Measurements from ENCODE around the gene BATF3. TPM values are rescaled to one million over a fixed set of nuclear protein-coding genes. Genes with fewer than 3 reads are reported as not detected.

BATF3 gene
- total and polyA plus RNA-seq, 9 of the 15 experiments (the other 6 are each of a cell fraction or from before 2014, with no cell fraction given): 0.40 to 3.8 (median 2.0) TPM

DNA sequence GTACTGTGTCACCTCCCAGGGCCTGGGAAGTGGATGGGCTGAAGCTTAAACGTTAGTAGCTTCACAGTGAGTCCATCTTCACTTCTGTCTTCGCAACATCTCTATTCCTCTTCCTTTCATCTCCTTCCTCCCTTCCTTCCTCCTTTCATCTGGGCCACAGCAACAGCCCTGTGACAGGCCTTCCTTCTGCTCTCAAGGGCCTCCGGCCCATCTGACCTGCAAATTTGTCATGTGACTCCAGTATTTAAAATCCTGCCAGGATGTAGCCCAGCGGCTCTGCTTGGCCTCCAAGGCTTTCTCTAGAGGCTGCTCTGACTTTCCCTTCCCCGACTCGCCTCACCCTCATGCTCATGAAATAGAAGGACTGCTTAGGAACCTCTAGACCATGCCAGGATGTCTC, 10.9 kb upstream of the BATF3 start:
- ATAC-seq (peak; percentile 53), DNase-seq (ENCODE audit: extremely low read depth in 1 of 4, low spot score in 3 of 4) (no peak), FAIRE-seq (no peak)
- Histone ChIP-seq H3K4me2 (ENCODE audit: insufficient read depth, low read length) (no peak overlapping the region), H3K36me3 (ENCODE audit: control insufficient read depth, insufficient read depth, low read length) (no peaks in the 10 kb centered on the region), H3K4me1 (replicated peaks in 1 of 2; ENCODE audit: control insufficient read depth in 2 of 2, insufficient read depth in 2 of 2, low read length in 2 of 2) (no peaks in the 10 kb centered on the region), H3K27ac (ENCODE audit: extremely low read depth, low read depth, low read length) (no peak overlapping the region), H3K9me1 (ENCODE audit: control insufficient read depth, insufficient read depth, low read length) (no peaks in the 10 kb centered on the region), H3K9ac (ENCODE audit: insufficient read depth in 1 of 2, low read depth in 2 of 2, low read length in 2 of 2) (no peak overlapping the region; a peak in 1 of 4 replicates), H3K9me3 (replicated peaks; ENCODE audit: control insufficient read depth, insufficient read depth, low read depth, low read length) (no peaks in the 10 kb centered on the region), H2AFZ (ENCODE audit: low read depth, low read length) (no peak overlapping the region), H3K79me2 (ENCODE audit: control insufficient read depth, insufficient read depth, low read length) (no peaks in the 10 kb centered on the region), H3K27me3 (ENCODE audit: control insufficient read depth in 2 of 2, insufficient read depth in 2 of 2, low read length in 2 of 2) (peaks cover 6 to 10% of the 10 kb centered on the region in 2 experiments; a peak in 3 of 5 replicates), H4K20me1 (replicated peaks; ENCODE audit: control insufficient read depth, insufficient read depth, low read length) (no peaks in the 10 kb centered on the region), H3K4me3 (no peak overlapping the region)
- no TSS peak for BruUV-seq (replicated peaks)
- TF ChIP-seq, protein P1, sequence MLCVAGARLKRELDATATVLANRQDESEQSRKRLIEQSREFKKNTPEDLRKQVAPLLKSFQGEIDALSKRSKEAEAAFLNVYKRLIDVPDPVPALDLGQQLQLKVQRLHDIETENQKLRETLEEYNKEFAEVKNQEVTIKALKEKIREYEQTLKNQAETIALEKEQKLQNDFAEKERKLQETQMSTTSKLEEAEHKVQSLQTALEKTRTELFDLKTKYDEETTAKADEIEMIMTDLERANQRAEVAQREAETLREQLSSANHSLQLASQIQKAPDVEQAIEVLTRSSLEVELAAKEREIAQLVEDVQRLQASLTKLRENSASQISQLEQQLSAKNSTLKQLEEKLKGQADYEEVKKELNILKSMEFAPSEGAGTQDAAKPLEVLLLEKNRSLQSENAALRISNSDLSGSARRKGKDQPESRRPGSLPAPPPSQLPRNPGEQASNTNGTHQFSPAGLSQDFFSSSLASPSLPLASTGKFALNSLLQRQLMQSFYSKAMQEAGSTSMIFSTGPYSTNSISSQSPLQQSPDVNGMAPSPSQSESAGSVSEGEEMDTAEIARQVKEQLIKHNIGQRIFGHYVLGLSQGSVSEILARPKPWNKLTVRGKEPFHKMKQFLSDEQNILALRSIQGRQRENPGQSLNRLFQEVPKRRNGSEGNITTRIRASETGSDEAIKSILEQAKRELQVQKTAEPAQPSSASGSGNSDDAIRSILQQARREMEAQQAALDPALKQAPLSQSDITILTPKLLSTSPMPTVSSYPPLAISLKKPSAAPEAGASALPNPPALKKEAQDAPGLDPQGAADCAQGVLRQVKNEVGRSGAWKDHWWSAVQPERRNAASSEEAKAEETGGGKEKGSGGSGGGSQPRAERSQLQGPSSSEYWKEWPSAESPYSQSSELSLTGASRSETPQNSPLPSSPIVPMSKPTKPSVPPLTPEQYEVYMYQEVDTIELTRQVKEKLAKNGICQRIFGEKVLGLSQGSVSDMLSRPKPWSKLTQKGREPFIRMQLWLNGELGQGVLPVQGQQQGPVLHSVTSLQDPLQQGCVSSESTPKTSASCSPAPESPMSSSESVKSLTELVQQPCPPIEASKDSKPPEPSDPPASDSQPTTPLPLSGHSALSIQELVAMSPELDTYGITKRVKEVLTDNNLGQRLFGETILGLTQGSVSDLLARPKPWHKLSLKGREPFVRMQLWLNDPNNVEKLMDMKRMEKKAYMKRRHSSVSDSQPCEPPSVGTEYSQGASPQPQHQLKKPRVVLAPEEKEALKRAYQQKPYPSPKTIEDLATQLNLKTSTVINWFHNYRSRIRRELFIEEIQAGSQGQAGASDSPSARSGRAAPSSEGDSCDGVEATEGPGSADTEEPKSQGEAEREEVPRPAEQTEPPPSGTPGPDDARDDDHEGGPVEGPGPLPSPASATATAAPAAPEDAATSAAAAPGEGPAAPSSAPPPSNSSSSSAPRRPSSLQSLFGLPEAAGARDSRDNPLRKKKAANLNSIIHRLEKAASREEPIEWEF (CRISPR knock-in tag; IDR thresholded peaks at IDR 0.05): no peak
- TF ChIP-seq NCOA2 (IDR thresholded peaks at IDR 0.05; ENCODE audit: partially characterized antibody in 2 of 2) (no peak), JUNB (CRISPR knock-in tag; conservative IDR thresholded peaks at IDR 0.05) (no peak), ZNF324 (CRISPR knock-in tag; IDR thresholded peaks at IDR 0.05) (no peak), ZNF263 (CRISPR knock-in tag; IDR thresholded peaks at IDR 0.05; ENCODE audit: borderline replicate concordance) (peak; percentile 43; the same call in 1 of the 2 replicates), TAF1 (IDR thresholded peaks at IDR 0.05; ENCODE audit: control insufficient read depth, extremely low read depth, insufficient read depth, low read length, severe bottlenecking) (no peak)
- TF ChIP-seq, protein P2, sequence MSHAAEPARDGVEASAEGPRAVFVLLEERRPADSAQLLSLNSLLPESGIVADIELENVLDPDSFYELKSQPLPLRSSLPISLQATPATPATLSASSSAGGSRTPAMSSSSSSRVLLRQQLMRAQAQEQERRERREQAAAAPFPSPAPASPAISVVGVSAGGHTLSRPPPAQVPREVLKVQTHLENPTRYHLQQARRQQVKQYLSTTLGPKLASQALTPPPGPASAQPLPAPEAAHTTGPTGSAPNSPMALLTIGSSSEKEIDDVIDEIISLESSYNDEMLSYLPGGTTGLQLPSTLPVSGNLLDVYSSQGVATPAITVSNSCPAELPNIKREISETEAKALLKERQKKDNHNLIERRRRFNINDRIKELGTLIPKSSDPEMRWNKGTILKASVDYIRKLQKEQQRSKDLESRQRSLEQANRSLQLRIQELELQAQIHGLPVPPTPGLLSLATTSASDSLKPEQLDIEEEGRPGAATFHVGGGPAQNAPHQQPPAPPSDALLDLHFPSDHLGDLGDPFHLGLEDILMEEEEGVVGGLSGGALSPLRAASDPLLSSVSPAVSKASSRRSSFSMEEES (CRISPR knock-in tag; IDR thresholded peaks at IDR 0.05): peak; percentile 82
- TF ChIP-seq, protein P3, sequence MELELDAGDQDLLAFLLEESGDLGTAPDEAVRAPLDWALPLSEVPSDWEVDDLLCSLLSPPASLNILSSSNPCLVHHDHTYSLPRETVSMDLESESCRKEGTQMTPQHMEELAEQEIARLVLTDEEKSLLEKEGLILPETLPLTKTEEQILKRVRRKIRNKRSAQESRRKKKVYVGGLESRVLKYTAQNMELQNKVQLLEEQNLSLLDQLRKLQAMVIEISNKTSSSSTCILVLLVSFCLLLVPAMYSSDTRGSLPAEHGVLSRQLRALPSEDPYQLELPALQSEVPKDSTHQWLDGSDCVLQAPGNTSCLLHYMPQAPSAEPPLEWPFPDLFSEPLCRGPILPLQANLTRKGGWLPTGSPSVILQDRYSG (tag; conservative IDR thresholded peaks at IDR 0.05; ENCODE audit: low read depth): no peak
- TF ChIP-seq, protein P4, sequence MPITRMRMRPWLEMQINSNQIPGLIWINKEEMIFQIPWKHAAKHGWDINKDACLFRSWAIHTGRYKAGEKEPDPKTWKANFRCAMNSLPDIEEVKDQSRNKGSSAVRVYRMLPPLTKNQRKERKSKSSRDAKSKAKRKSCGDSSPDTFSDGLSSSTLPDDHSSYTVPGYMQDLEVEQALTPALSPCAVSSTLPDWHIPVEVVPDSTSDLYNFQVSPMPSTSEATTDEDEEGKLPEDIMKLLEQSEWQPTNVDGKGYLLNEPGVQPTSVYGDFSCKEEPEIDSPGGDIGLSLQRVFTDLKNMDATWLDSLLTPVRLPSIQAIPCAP (CRISPR knock-in tag; IDR thresholded peaks at IDR 0.05; ENCODE audit: borderline replicate concordance): no peak
- POLR2A ChIA-PET: interaction anchor here (0.6 to 1.3 kb wide), 2 partner anchors 11 to 39 kb away, joined by 3 to 5 read pairs; partner anchors contain the start of gene BATF3
- in situ Hi-C loops (cut with MboI): no loop called here
- CTCF ChIA-PET (ENCODE audit: low intra/inter-chr PET ratio): no interaction called here
- 12% methylated on average over 6 of the region's 6 CpGs for WGBS (ENCODE audit: insufficient coverage, low coverage, missing lambda C conversion rate)
- intact Hi-C loops (cut with micrococcal nuclease): no loop called here
